HepG2 (cell line): Measurements from ENCODE around the gene ZBTB46. TPM values are rescaled to one million over a fixed set of nuclear protein-coding genes. Genes with fewer than 3 reads are reported as not detected.

Experiments used
- ATAC-seq: fragments of 200-7000 bp; cut with Tn5 transposase; 3 replicates; pipeline ENCODE4 v1.9.1; 2020; ENCODE audit warnings: mild to moderate bottlenecking, moderate library complexity
- BruUV-seq: library from RNA; stranded (reverse); fragments of 400-500 nt; replicated peaks from 2 replicates; lab custom pipeline; 2021; lab: Mats Ljungman, UMichigan
- CTCF ChIA-PET: fragments of 300-600 bp; formaldehyde crosslinking; extraction: SDS; loops from one replicate; lab custom pipeline; 2021; ENCODE audit warnings: low total read pairs, inconsistent platforms, low intra/inter-chr PET ratio; lab: Yijun Ruan, JAX
- POLR2A ChIA-PET: fragments of 350-600 bp; sonication (Branson Sonifier 250); formaldehyde crosslinking; loops from one replicate; lab custom pipeline; 2020; ENCODE audit warnings: antibody characterized with exemption, inconsistent platforms; lab: Yijun Ruan, JAX
- DNase-seq: peaks from one replicate; pipeline ENCODE4 v3.0.0-alpha.2; 2015; ENCODE audit warnings: low spot score
- FAIRE-seq: peaks from 3 replicates; lab custom pipeline; 2011; peaks lifted over from hg19 to GRCh38; lab: Jason Lieb, UNC
- H2AFZ ChIP-seq: one replicate; pipeline ENCODE4 v1.6.1; 2011; ENCODE audit warnings: low read length, inconsistent platforms
- H3K27ac ChIP-seq: fragments of 300-600 bp; 3 replicates; pipeline ENCODE4 v1.8.0; 2011; ENCODE audit warnings: mixed run types, mild to moderate bottlenecking, mixed read lengths, low read length, inconsistent platforms; ENCODE audit not compliant: insufficient read depth; ENCODE audit errors: extremely low read length
- H3K27me3 ChIP-seq, 2 experiments: fragments of 200-600 bp in 1 of 2; 2 replicates in 1 of 2; 3 replicates in 1 of 2; pipeline versions ENCODE4 v1.6.0 to v1.8.0; 2011; ENCODE audit warnings: low read length in 2 of 2, mild to moderate bottlenecking in 2 of 2, moderate library complexity in 2 of 2, inconsistent platforms in 1 of 2; ENCODE audit not compliant: insufficient read depth in 2 of 2, control insufficient read depth in 1 of 2
- H3K36me3 ChIP-seq, 2 experiments: fragments of 200-600 bp in 1 of 2; replicated peaks in 1 of 2; 2 replicates in 1 of 2; 3 replicates in 1 of 2; pipeline versions ENCODE4 v1.5.1 to v1.8.0; 2011; ENCODE audit warnings: low read length in 2 of 2, inconsistent platforms in 1 of 2; ENCODE audit not compliant: insufficient read depth in 2 of 2, control insufficient read depth in 1 of 2
- H3K4me1 ChIP-seq: 2 replicates; pipeline ENCODE4 v1.5.1; 2012; ENCODE audit warnings: low read length, inconsistent platforms; ENCODE audit not compliant: insufficient read depth
- H3K4me2 ChIP-seq: 2 replicates; pipeline ENCODE4 v1.6.0; 2011; ENCODE audit warnings: low read depth, low read length, inconsistent platforms
- H3K4me3 ChIP-seq, 3 experiments: fragments of 200-600 bp in 1 of 3; sonication (generic), shearing (Covaris generic) in 1 of 3; replicated peaks in 1 of 3; 2 replicates each; pipeline ENCODE4 v1.5.1; 2011 to 2016; ENCODE audit warnings: low read length in 3 of 3, inconsistent platforms in 2 of 3, low read depth in 2 of 3, mild to moderate bottlenecking in 2 of 3, control low read depth in 1 of 3, mixed read lengths in 1 of 3; ENCODE audit not compliant: insufficient read depth in 1 of 3
- H3K79me2 ChIP-seq: one replicate; pipeline ENCODE4 v1.6.1; 2011; ENCODE audit warnings: low read length, inconsistent platforms; ENCODE audit not compliant: insufficient read depth
- H3K9ac ChIP-seq: 2 replicates; pipeline ENCODE4 v1.6.0; 2011; ENCODE audit warnings: mild to moderate bottlenecking, low read depth, low read length, inconsistent platforms; ENCODE audit not compliant: insufficient read depth
- H3K9me3 ChIP-seq: 2 replicates; pipeline ENCODE4 v1.5.1; 2012; ENCODE audit warnings: mild to moderate bottlenecking, low read length
- H4K20me1 ChIP-seq: 2 replicates; pipeline ENCODE4 v1.6.0; 2011; ENCODE audit warnings: inconsistent platforms, mild to moderate bottlenecking, low read length, moderate library complexity; ENCODE audit not compliant: insufficient read depth
- AHR ChIP-seq: IDR thresholded peaks from 2 replicates; pipeline ENCODE4 v1.6.1; 2018; ENCODE audit warnings: missing genetic modification reagents, missing compliant biosample characterization
- ETS1 ChIP-seq: sonication (generic); formaldehyde crosslinking; IDR thresholded peaks from 2 replicates; pipeline ENCODE4 v1.4.0; 2020; ENCODE audit warnings: missing genetic modification reagents
- KDM5B ChIP-seq: sonication (generic); formaldehyde crosslinking; IDR thresholded peaks from 2 replicates; pipeline ENCODE4 v1.4.0; 2020; ENCODE audit warnings: missing genetic modification reagents, mild to moderate bottlenecking, borderline replicate concordance
- MTF2 ChIP-seq: sonication (generic); formaldehyde crosslinking; IDR thresholded peaks from 2 replicates; pipeline ENCODE4 v1.5.0; 2020; ENCODE audit warnings: missing genetic modification reagents, borderline replicate concordance
- NFAT5 ChIP-seq: sonication (generic); formaldehyde crosslinking; IDR thresholded peaks from 2 replicates; pipeline ENCODE4 v1.4.0; 2020; ENCODE audit warnings: missing genetic modification reagents
- PHF8 ChIP-seq: sonication (generic); formaldehyde crosslinking; IDR thresholded peaks from 2 replicates; pipeline ENCODE4 v1.5.0; 2020; ENCODE audit warnings: missing genetic modification reagents
- REXO4 ChIP-seq: sonication (generic); formaldehyde crosslinking; IDR thresholded peaks from 2 replicates; pipeline ENCODE4 v1.8.0; 2022; ENCODE audit warnings: missing genetic modification reagents, mild to moderate bottlenecking, borderline replicate concordance
- SNAI1 ChIP-seq: sonication (generic); formaldehyde crosslinking; IDR thresholded peaks from 2 replicates; pipeline ENCODE4 v1.5.0; 2020; ENCODE audit warnings: mild to moderate bottlenecking, missing genetic modification reagents, borderline replicate concordance
- YEATS2 ChIP-seq: sonication (generic); formaldehyde crosslinking; IDR thresholded peaks from 2 replicates; pipeline ENCODE4 v1.4.0; 2020; ENCODE audit warnings: missing genetic modification reagents, borderline replicate concordance
- ZBTB1 ChIP-seq: sonication (generic); formaldehyde crosslinking; IDR thresholded peaks from 2 replicates; pipeline ENCODE4 v1.4.0; 2020; ENCODE audit warnings: missing genetic modification reagents, borderline replicate concordance
- ZFP37 ChIP-seq: sonication (generic); formaldehyde crosslinking; IDR thresholded peaks from 2 replicates; pipeline ENCODE4 v1.4.0; 2020; ENCODE audit warnings: missing genetic modification reagents, borderline replicate concordance
- ZFP62 ChIP-seq: sonication (generic); formaldehyde crosslinking; IDR thresholded peaks from 2 replicates; pipeline ENCODE4 v1.4.0; 2020; ENCODE audit warnings: missing genetic modification reagents
- ZNF558 ChIP-seq: sonication (generic); formaldehyde crosslinking; IDR thresholded peaks from 2 replicates; pipeline ENCODE4 v1.9.0; 2022; ENCODE audit warnings: mild to moderate bottlenecking, missing genetic modification reagents, borderline replicate concordance
- ZNF737 ChIP-seq: sonication (generic); formaldehyde crosslinking; IDR thresholded peaks from 2 replicates; pipeline ENCODE4 v1.5.0; 2020; ENCODE audit warnings: missing genetic modification reagents, mild to moderate bottlenecking, borderline replicate concordance
- WGBS: methylation state at CpG from one replicate; pipeline ENCODE4 v1.1.6; 2017; ENCODE audit warnings: low lambda C conversion rate; 5-methylcytosine and 5-hydroxymethylcytosine counted together
- in situ Hi-C: cut with HindIII; loops from 2 replicates; pipeline ENCODE4 v1.10.0; 2017; ENCODE audit warnings: low pct_unique_long_range_greater_than_20kb; ENCODE audit not compliant: extremely low pct_ligation_motif_present
- intact Hi-C: fragments of 100-400 bp; cut with micrococcal nuclease; formaldehyde crosslinking; loops from one replicate; pipeline ENCODE4 v1.10.0; 2022; ENCODE audit not compliant: unreplicated experiment
- polyA plus RNA-seq, 8 experiments: library from polyadenylated mRNA; depleted of rRNA in 3 of 8; stranded (reverse) in 7 of 8; unstranded in 1 of 8; fragments of >200 nt; fragmentation: Illumina TruSeq in 4 of 8; extraction: Trizol in 4 of 8; gene quantifications; 2 replicates each; pipeline versions ENCODE4 v1.2.1 to v1.2.3, GENCODE V29; 2011 to 2016; ENCODE audit warnings: low read depth in 4 of 8, missing spikeins in 1 of 8, mixed read lengths in 1 of 8; ENCODE audit not compliant: insufficient read depth in 1 of 8
- total RNA-seq, 5 experiments: library from RNA; depleted of rRNA; stranded (reverse); fragments of >200 nt; fragmentation: Illumina TruSeq; extraction: Trizol; gene quantifications; 2 replicates each; pipeline ENCODE4 v1.2.3, GENCODE V29; 2016; ENCODE audit warnings: low read depth in 1 of 5

Gene ZBTB46
- total and polyA plus RNA-seq, 2 of the 13 experiments (the other 11 are each of a cell fraction or from before 2014, with no cell fraction given), result 1.6 to 13.5 TPM

GRCh38 chr20:63864545-63864977, 33.5 kb upstream of the ZBTB46 start (continued):
- peak; percentile 4; the same call in 1 of the 2 replicates for TF ChIP-seq NFAT5 (CRISPR knock-in tag)

- peaks cover 7 to 10% of the 10 kb centered on the region in 2 experiments for H3K36me3 ChIP-seq
- TF ChIP-seq ZNF737 (CRISPR knock-in tag) (0 out of 2 replicates have a peak, but pooled peaks have one; percentile 59), ZFP37 (CRISPR knock-in tag) (no peak), YEATS2 (peak; percentile 69), KDM5B (CRISPR knock-in tag) (no peak; the same call in 1 of the 2 replicates), ZFP62 (CRISPR knock-in tag) (no peak), MTF2 (CRISPR knock-in tag) (peak; percentile 96), SNAI1 (no peak), PHF8 (CRISPR knock-in tag) (peak; percentile 72), ZNF558 (CRISPR knock-in tag) (0 out of 2 replicates have a peak, but pooled peaks have one; percentile 27), REXO4 (no peak), ZBTB1 (CRISPR knock-in tag) (no peak; the same call in none of the 2 replicates), ETS1 (no peak), AHR (CRISPR knock-in tag) (peak; percentile 43; the same call in 1 of the 2 replicates)
Measured at GRCh38 chr20:63863798-63864544, 32.9 kb upstream of the ZBTB46 start.

More at GRCh38 chr20:63863798-63864544, 32.9 kb upstream of the ZBTB46 start:
- Histone ChIP-seq H3K27ac (peak overlapping the region; percentile 89), H3K4me3 (peak overlapping the region; percentile 78 to 96 (median 78)), H4K20me1 (peaks cover 5% of the 10 kb centered on the region; the same call in 1 of the 2 replicates), H3K9me3 (no peaks in the 10 kb centered on the region), H3K4me2 (peak overlapping the region; percentile 94), H3K9ac (peak overlapping the region; percentile 94), H2AFZ (no peak overlapping the region), H3K27me3 (no peaks in the 10 kb centered on the region; a peak in 1 of 5 replicates), H3K79me2 (peaks cover 38% of the 10 kb centered on the region), H3K4me1 (peaks cover 51% of the 10 kb centered on the region)
- WGBS, result under 1% methylated on average over 37 of the region's 38 CpGs
- peak; percentile 76 for ATAC-seq
- peak; percentile 90 for DNase-seq
- peak; percentile 80 for FAIRE-seq
- BruUV-seq, result no TSS peak
- intact Hi-C loops (loop anchor here (2.0 to 10.0 kb wide), 6 partner anchors 31 to 325 kb away; partner anchors contain the start of genes ARFRP1 and DNAJC5), in situ Hi-C loops (no loop called here)
- ChIA-PET POLR2A (interaction anchor here (1.0 to 4.6 kb wide), 36 partner anchors 8 to 326 kb away, joined by 3 to 71 read pairs (median 8); partner anchors contain the start of genes ARFRP1, C20orf204, DNAJC5 and GMEB2), CTCF (interaction anchor here (1.5 to 2.1 kb wide), 5 partner anchors 35 to 326 kb away, joined by 4 to 15 read pairs (median 9); partner anchors contain the start of genes ARFRP1, PTK6 and ZGPAT)
